ENCODE data around the gene CASR.

DNA sequence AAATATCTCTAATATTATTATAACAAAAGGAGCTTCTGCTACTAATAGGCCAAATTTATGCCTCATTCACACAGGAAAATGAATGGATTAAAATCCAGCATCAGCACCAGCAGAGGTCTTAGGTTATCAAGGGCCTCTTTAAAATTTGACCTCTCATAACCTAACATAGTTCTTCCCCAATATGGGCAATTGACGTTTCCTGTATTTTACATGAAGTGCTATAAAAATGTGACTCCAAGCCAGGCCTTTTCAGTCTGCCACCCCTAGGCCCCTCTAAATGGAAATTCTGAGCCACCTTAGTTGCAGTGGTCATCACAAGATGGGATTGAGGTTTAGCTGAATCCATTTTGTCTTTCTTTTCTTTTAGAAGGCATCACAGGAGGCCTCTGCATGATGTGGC lies 70.1 kb downstream of the CASR start:
- TF ChIP-seq, protein P1, sequence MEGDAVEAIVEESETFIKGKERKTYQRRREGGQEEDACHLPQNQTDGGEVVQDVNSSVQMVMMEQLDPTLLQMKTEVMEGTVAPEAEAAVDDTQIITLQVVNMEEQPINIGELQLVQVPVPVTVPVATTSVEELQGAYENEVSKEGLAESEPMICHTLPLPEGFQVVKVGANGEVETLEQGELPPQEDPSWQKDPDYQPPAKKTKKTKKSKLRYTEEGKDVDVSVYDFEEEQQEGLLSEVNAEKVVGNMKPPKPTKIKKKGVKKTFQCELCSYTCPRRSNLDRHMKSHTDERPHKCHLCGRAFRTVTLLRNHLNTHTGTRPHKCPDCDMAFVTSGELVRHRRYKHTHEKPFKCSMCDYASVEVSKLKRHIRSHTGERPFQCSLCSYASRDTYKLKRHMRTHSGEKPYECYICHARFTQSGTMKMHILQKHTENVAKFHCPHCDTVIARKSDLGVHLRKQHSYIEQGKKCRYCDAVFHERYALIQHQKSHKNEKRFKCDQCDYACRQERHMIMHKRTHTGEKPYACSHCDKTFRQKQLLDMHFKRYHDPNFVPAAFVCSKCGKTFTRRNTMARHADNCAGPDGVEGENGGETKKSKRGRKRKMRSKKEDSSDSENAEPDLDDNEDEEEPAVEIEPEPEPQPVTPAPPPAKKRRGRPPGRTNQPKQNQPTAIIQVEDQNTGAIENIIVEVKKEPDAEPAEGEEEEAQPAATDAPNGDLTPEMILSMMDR (IDR thresholded peaks at IDR 0.05; ENCODE audit: insufficient read depth, low read length): no peak
- no peak for TF ChIP-seq POLR2AphosphoS5 (IDR thresholded peaks at IDR 0.05; ENCODE audit: low read depth)
- TF ChIP-seq, protein P2, sequence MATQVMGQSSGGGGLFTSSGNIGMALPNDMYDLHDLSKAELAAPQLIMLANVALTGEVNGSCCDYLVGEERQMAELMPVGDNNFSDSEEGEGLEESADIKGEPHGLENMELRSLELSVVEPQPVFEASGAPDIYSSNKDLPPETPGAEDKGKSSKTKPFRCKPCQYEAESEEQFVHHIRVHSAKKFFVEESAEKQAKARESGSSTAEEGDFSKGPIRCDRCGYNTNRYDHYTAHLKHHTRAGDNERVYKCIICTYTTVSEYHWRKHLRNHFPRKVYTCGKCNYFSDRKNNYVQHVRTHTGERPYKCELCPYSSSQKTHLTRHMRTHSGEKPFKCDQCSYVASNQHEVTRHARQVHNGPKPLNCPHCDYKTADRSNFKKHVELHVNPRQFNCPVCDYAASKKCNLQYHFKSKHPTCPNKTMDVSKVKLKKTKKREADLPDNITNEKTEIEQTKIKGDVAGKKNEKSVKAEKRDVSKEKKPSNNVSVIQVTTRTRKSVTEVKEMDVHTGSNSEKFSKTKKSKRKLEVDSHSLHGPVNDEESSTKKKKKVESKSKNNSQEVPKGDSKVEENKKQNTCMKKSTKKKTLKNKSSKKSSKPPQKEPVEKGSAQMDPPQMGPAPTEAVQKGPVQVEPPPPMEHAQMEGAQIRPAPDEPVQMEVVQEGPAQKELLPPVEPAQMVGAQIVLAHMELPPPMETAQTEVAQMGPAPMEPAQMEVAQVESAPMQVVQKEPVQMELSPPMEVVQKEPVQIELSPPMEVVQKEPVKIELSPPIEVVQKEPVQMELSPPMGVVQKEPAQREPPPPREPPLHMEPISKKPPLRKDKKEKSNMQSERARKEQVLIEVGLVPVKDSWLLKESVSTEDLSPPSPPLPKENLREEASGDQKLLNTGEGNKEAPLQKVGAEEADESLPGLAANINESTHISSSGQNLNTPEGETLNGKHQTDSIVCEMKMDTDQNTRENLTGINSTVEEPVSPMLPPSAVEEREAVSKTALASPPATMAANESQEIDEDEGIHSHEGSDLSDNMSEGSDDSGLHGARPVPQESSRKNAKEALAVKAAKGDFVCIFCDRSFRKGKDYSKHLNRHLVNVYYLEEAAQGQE (IDR thresholded peaks at IDR 0.05; ENCODE audit: insufficient replicate concordance, low read depth): no peak
- no peak for TF ChIP-seq SPI1 (IDR thresholded peaks at IDR 0.05; ENCODE audit: borderline replicate concordance, low read depth)
- TF ChIP-seq GABPA (IDR thresholded peaks at IDR 0.05; ENCODE audit: low read depth): no peak

Data from HL-60 (cell line).